ENCODE results near the gene VWA8.
"Not testable (repeated sequence)": the region's sequence is repeated elsewhere in the genome, so short reads cannot be mapped to it uniquely, and the experiment has no call there.

VWA8 gene

GRCh38 chr13:41905600-41906254 is 55.2 kb downstream of the VWA8 start:
- ATAC-seq: peak; percentile 96
- TF ChIP-seq ZFP3 (CRISPR knock-in tag; IDR thresholded peaks at IDR 0.05) (no peak), CSRNP3 (CRISPR knock-in tag; IDR thresholded peaks at IDR 0.05) (no peak), ZC3H10 (CRISPR knock-in tag; IDR thresholded peaks at IDR 0.05) (no peak), PATZ1 (CRISPR knock-in tag; IDR thresholded peaks at IDR 0.05; ENCODE audit: borderline replicate concordance) (no peak), ZNF8 (CRISPR knock-in tag; IDR thresholded peaks at IDR 0.05) (no peak), PPARA (CRISPR knock-in tag; IDR thresholded peaks at IDR 0.05; ENCODE audit: borderline replicate concordance) (no peak), TOX (CRISPR knock-in tag; IDR thresholded peaks at IDR 0.05; ENCODE audit: borderline replicate concordance) (no peak), ZNF565 (CRISPR knock-in tag; conservative IDR thresholded peaks at IDR 0.05; ENCODE audit: low read depth) (no peak), OSR1 (CRISPR knock-in tag; IDR thresholded peaks at IDR 0.05) (no peak), ESRRG (CRISPR knock-in tag; IDR thresholded peaks at IDR 0.05) (no peak), CSDC2 (CRISPR knock-in tag; IDR thresholded peaks at IDR 0.05) (no peak)

- TF ChIP-seq GLIS3 (CRISPR knock-in tag; IDR thresholded peaks at IDR 0.05): no peak
- no peak for TF ChIP-seq ESRRG (CRISPR knock-in tag; IDR thresholded peaks at IDR 0.05)
- no peak for TF ChIP-seq ISL1 (CRISPR knock-in tag; IDR thresholded peaks at IDR 0.05)
- no peak for TF ChIP-seq TOX (CRISPR knock-in tag; IDR thresholded peaks at IDR 0.05; ENCODE audit: borderline replicate concordance)
- no peak for TF ChIP-seq TCF4 (CRISPR knock-in tag; IDR thresholded peaks at IDR 0.05; ENCODE audit: borderline replicate concordance)
- no peak for TF ChIP-seq RARB (CRISPR knock-in tag; IDR thresholded peaks at IDR 0.05)
- no peak for TF ChIP-seq CREB5 (CRISPR knock-in tag; IDR thresholded peaks at IDR 0.05; ENCODE audit: low read depth)
- TF ChIP-seq OSR1 (CRISPR knock-in tag; IDR thresholded peaks at IDR 0.05): no peak
- no peak for TF ChIP-seq TSHZ2 (CRISPR knock-in tag; IDR thresholded peaks at IDR 0.05)
- TF ChIP-seq ZNF8 (CRISPR knock-in tag; IDR thresholded peaks at IDR 0.05): no peak
- no peak for TF ChIP-seq ZNF565 (CRISPR knock-in tag; conservative IDR thresholded peaks at IDR 0.05; ENCODE audit: low read depth)
- TF ChIP-seq ZFP3 (CRISPR knock-in tag; IDR thresholded peaks at IDR 0.05): no peak
- no peak for TF ChIP-seq ZNF70 (CRISPR knock-in tag; IDR thresholded peaks at IDR 0.05)
- no peak for TF ChIP-seq PPARA (CRISPR knock-in tag; IDR thresholded peaks at IDR 0.05; ENCODE audit: borderline replicate concordance)
- no peak for TF ChIP-seq ARNTL (CRISPR knock-in tag; IDR thresholded peaks at IDR 0.05; ENCODE audit: borderline replicate concordance, low read depth)
- TF ChIP-seq CSRNP3 (CRISPR knock-in tag; IDR thresholded peaks at IDR 0.05): no peak
- no peak for TF ChIP-seq POU6F1 (CRISPR knock-in tag; IDR thresholded peaks at IDR 0.05; ENCODE audit: borderline replicate concordance, low read depth)
- no peak for TF ChIP-seq CSDC2 (CRISPR knock-in tag; IDR thresholded peaks at IDR 0.05)
- TF ChIP-seq BACH2 (CRISPR knock-in tag; IDR thresholded peaks at IDR 0.05; ENCODE audit: borderline replicate concordance): no peak
- TF ChIP-seq PATZ1 (CRISPR knock-in tag; IDR thresholded peaks at IDR 0.05; ENCODE audit: borderline replicate concordance): no peak
- ATAC-seq: no peak
Observed at GRCh38 chr13:41900918-41901317, 60.0 kb downstream of the VWA8 start.

GRCh38 chr13:41898411-41898810 is 62.5 kb downstream of the VWA8 start:
- not testable (repeated sequence) for ATAC-seq
